HK-2 (cell line): Measurements from ENCODE around the gene MARCHF11.

Source experiments
- DNase-seq: peaks from one replicate; pipeline ENCODE4 v3.0.0-alpha.2; 2018; ENCODE audit not compliant: unreplicated experiment

MARCHF11 gene

DNA sequence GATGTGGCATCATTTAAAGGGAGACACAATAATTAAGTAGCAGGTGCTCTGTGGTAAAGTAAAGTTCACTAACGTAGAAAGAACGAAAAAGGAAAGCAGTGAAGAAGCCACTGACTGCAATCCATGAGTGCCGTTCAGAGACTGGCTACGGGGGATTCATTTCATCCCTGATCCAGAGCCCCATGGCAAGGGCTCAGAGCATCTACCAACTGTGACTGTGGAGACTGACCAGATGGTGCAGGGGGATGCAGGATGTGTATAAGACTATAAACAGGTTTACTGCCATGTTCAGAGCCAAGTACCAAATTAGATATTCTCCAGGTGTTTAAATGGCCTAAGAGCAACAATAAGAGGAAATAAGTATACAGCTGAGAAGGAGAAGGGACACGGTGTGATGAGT lies 47.7 kb downstream of the MARCHF11 start:
- no peak for DNase-seq

DNA sequence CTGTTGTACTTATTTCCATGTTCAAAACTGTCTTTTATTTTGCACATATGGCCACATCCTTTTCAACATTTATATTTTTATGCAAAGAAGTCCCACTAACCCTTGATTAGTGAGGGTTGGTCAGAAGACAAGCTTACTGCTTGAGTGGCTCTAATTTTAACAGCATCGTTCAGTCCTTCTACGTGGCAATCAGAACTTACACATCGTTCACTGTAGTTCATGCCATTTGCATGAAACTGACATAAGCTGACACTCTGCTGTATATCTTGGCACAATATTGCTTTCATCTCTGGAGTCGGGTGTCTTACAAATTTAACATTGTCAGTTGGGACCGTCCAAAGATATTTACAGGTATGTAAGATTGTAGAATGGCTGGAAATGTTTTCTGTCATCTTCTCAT lies 50.6 kb downstream of the MARCHF11 start:
- DNase-seq: no peak

DNA sequence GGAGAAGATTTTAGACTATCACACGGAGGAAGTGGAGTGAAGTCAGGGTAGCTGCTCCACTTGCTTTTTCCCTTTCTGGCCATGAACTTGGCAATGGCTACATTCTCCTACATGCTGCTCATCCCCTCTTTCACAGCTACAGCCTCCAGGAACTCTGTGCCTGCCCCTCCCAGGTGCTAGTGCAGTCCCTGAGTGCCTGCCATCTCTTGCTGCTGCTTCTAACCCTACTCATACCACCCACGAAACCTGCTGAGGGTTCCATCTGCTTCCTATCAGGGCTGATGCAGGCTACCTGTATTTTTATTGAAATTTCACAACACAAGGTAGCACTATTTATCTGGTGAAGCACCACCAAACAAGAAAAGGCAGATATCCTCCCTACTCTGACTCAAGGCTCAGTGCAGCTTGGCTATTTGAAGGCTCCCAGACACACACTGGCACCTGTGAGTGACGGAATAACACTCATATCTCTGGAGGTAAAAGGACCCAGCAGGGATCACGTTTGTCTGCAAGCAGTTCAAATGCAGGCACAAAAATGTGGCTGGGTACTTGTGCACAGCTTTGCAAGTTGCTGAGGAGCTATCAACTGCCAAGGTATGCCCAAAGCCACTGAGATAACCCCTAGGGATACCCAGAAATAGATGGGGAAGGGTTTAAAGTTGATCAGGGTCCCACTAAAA lies 51.6 kb downstream of the MARCHF11 start:
- DNase-seq: no peak

GRCh38 chr5:16120579-16120978 lies 59.0 kb downstream of the MARCHF11 start:
- no peak for DNase-seq

- no peak for DNase-seq
Measured at GRCh38 chr5:16119790-16120189, 59.8 kb downstream of the MARCHF11 start.

- no peak for DNase-seq
Measured at GRCh38 chr5:16115140-16115539, 64.5 kb downstream of the MARCHF11 start.

DNA sequence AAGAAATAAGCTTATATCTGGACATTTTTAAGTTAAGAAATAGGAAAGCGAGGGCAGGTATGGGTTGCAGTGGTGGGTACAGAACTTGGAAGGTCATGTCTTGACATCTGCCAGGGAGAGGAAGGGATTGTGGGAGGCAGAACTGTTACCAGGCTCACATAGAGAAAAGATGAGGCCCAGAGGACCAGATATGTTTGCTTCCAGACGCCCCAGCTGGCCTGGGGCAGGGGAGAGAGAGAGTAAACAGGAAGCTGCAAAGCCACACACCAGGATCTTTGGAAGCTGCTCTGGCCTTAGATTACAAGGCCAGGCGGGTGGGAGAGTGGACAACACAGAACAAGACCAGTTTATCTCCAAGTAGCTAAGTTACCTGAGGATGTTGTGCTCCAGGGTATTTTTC lies 71.2 kb downstream of the MARCHF11 start:
- DNase-seq: no peak

DNA sequence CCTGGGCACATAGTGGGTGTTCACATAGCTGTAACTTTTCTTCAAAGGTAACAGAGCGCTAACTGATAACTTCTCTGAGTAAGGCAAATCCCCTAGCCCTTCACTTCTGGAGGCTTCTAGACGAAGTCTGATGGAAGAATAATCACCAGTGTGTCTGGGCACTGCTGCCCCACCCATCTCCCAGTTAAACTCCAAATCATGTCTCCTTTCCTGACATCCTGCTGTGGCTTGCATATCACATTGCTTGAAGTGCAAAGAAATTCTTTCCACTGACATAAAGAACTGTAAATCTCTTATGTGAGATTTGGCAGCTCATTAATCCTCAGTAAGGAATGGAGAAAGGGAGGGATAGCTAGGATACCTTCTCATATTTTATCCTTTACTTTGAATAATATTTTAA lies 74.6 kb downstream of the MARCHF11 start:
- DNase-seq: no peak

- DNase-seq: no peak
Measured at GRCh38 chr5:16095612-16096011, 84.0 kb downstream of the MARCHF11 start.

DNA sequence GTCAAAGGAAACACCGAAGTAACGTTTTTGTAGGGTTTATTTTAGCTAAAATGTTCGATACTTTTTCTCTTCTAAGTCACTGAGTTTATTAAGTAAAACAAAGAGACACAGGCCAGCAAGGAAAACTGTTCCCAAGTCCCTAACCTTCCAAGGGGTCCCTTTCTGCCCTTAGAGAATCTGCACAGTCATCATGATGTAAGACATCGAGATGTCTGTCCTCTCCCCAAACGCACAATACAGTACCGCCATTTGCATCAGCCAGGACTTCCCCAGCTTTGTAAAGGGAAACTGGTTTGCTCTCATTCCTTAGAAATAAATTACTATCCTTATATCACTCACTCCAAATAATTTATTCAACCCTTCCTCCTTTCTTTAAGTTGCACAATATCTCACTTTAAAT lies 89.3 kb downstream of the MARCHF11 start:
- DNase-seq: no peak

DNA sequence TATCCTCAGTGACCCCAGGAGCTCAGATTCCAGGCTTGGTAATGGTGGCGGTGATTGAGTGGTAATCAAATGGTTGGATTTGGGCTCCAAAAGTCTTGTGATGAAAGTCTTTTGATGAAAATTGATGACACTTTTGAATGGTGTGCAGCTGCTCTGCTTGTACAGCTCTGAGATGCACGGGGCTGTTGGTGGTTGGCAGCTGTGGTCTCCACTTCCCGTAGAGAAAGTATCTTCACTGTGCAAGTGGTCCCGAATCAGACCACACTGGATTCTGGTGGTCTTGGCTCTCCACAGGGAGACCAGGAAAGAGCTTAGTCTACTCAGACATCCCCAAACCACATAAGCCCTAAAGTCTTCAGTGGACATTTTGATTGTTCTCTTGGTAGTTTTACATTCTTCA lies 96.6 kb downstream of the MARCHF11 start:
- DNase-seq: no peak

DNA sequence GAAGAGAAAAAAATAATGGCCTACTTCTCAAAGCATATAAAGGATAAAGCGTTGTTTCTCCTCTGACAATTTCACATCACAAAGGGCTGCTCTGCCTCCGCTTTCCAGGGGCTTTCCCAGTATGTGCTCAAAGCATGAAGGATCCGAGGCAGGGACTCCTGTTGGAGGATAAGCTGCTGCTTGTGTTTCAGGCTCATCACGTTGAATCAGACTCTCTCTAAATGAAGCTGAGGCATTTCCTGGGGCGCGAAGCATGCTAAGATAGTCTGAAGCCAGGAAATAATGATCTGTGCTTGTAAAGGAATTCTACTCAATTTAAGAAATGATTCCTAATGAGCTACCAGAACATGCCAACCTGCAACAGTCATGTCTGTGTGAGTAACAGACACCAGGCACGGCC lies 97.5 kb downstream of the MARCHF11 start:
- no peak for DNase-seq

DNA sequence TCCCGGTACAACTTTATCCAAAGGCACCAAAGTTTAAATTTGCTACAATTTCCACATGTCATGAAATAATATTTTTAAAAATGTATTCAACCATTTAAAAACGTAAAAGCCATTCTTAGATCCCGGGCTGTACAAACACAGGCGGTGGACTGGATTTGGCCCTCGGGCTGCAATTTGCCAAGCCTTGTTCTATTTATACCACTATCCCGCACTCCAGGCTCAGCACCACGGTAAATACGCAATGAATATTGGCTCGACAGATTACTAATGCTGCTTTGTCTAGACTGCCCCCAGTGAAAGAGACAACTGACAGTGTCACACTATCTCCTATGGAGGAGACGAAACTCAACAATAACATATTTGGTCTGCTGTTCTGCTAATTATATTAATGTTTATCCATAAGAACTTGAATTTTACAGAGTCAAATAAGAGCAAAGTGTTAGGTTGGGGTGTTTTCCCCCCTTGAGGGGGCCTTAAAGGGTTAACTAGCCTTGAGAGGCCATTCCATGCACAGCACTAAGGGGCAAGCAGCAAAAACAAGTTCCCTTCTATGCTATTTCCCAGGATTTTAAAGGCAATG lies 98.1 kb downstream of the MARCHF11 start:
- DNase-seq: no peak

GRCh38 chr5:16076657-16077056 lies 102.9 kb downstream of the MARCHF11 start:
- no peak for DNase-seq

- no peak for DNase-seq
Measured at GRCh38 chr5:16074358-16074757, 105.2 kb downstream of the MARCHF11 start.

DNA sequence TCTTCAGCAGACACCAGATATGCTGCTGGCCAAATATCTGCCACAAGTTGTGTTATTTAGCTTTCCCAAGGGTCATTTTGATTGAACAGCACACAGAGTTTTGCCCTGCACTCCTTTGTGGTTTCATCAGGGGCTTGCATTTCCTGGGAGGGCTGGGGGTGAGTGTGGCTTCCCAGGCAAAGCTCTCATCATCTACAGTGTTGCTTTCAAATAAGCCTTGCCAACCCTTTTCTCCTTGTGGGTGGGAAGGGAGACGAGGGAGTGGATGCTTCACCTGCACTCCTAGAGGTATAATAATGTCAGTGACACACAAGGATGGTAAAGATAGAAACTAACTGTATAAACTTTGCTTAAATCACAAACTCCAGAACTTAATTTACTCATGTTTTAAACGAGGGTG lies 107.0 kb downstream of the MARCHF11 start:
- DNase-seq: no peak

GRCh38 chr5:16067415-16067814 lies 112.2 kb downstream of the MARCHF11 start:
- DNase-seq: no peak

DNA sequence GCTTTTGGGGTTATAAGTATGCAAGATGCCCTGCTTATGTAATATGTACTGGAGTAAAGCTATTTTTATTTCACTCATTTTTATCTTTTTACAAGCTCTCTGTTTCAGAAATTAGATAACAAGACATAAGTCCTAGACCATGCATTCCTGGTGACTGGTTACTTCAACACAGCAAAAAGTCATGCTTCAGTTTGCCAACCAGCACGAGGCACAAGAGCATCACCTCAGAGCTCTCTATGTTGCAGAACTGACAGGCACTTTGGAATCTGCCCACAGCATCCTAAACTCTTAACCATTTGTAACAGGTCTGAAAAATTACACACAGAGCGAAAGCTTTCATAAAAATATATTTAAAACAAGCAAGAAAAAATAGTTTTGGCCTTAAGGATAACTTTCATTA lies 112.8 kb downstream of the MARCHF11 start:
- no peak for DNase-seq

DNA sequence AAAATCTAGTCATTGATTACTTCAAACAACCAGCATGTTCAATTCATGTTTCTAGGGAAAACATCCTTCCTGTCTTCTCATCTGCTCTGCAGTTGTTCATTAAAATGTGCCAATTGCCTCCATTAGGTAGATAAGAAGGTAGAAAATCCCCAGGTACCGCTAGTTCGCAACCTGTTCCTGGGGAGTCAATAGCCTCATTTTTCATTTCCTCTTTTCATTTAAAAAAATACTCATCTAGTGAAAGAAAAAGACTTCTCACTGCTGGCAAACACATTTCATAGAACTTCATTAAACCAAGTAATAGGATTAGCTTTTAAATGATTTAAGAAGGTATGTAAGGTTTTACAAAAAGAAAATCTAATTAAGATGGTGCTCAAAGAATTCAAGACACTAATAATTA lies 113.3 kb downstream of the MARCHF11 start:
- DNase-seq: no peak

DNA sequence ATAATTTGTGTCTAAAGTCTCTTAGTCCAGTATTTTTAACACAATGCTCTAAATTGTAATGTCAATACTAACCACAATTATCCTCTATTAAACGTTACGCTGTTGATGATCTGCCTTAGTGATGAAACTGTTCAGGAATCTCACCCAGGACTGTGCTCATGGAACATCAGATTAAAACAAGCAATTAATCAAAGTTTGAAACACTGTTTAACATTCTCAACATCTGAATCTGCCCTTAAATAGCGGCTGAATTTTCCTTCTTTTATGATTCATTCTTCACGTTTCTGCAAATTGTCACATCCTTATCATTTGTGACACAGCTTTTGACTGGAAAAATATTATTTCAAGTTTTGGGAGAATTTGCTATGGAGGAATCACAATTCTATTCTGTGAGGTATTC lies 113.8 kb downstream of the MARCHF11 start:
- DNase-seq: no peak

DNA sequence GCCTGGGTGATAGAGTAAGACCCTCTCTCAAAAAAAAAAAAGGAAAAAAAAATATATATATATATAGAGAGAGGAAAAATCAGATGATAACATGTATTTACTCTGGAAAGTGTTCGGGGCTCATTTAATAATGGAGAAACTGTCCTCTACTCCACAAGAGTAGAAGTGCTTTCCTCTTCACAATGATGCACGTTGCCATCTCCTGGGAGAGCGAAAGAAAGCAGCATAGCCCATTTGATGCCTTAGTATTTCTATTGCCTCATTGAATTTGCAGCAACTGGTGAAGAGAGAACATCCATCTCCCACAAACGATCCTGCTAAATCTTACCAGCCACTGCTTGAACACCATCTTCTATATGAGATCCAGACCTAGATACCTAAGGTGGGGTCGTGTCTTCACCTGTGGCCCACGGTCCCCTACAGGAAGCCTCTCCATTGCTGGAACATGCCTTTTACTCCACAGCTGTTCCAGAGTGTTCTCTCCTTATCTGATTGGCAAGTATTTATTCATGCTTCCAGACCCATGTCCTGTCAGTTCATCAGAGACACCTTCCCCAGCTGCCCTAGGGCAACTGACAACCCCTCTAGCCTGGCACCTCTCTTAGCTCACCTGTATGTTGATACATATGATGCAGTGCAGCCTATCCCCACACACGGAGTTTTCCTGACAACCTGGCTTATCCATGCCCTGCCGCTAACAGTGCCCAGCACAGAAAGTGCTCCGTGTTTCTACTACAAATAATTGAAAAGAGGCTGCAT lies 115.3 kb downstream of the MARCHF11 start:
- DNase-seq: no peak

- no peak for DNase-seq
Measured at GRCh38 chr5:16061163-16061562, 118.4 kb downstream of the MARCHF11 start.

- no peak for DNase-seq
Measured at GRCh38 chr5:16057277-16057676, 122.3 kb downstream of the MARCHF11 start.
